HG03039 (cell line): ENCODE data around the gene AMPD3.
"Not testable (repeated sequence)": the region's sequence is repeated elsewhere in the genome, so short reads cannot be mapped to it uniquely, and the experiment has no call there.

Experiments used
- ATAC-seq: cut with Tn5 transposase; IDR thresholded peaks from one replicate; pipeline ENCODE4 v1.9.1; 2021; ENCODE audit warnings: mild to moderate bottlenecking, moderate library complexity; ENCODE audit not compliant: unreplicated experiment

The AMPD3 gene

DNA sequence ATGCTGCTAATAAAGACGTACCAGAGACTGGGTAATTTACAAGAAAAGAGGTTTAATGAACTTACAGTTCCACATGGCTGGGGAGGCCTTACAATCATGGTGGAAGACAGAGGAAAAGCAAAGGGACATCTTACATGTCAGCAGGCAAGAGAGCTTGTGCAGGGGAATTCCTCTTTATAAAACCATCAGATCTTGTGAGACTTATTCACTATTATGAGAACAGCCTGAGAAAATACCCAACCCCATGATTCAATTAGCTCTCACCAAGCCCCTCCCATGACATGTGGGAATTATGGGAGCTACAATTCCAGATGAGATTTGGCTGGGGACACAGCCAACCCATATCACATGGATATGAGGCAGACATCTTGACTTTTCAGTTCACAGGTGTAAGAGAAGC lies 18.4 kb upstream of the AMPD3 start:
- ATAC-seq = not testable (repeated sequence)

DNA sequence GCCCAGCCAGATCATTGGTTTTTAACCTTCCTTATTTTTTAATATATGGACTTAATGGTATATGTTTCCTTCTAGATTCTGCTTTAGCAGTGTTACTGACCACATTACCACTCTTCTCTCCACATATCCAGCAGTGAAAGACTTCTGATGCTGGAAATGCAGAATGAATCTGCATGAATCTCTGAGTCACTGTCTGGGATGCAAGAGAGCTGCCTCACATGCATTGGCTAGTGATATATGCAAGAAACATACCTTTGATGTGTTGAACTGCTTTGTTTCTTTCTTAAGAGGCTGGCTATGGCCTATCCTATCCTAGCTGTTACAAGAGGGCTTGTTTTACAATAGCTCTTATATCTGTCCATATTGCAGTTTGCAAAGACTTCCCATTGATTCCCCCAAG lies 16.6 kb upstream of the AMPD3 start:
- no peak for ATAC-seq

DNA sequence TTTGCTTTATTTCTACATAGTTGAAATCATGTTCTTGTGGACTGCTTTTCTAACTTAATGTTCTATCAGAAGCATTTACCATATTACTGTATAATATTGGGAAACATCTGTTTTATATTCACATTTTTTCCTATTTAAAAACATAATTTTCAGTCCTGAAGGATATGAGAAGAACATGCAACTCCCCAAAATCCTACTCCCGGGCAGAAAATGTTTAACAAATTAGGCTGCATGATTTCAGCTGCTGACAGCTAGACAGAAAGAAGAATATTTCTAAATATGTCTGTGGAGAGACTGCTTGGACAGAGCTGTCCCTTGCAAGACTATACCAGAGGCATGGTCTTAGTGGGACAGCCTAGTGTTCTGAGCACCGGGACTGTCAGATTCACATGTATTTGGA lies 15.7 kb upstream of the AMPD3 start:
- ATAC-seq = no peak

DNA sequence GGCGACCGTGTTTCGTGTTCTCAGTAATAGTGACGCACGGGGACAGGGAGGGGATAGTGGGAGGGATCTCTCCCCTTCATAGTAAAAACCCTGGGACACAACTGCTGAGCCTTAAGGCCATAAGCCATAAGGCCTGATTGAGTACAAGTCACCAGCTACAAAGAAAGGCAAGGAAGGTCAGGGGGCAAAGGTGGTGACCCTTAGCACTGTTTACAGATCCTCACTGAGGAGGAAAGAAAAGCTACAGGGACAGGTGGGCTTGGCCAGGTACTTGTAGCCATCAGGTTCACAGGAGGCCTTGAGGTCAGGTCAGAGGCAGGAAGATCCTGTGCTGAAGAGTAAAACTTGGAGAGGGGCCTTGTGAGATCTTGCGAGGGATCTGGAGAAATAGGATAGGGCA lies 15.1 kb upstream of the AMPD3 start:
- no peak for ATAC-seq

DNA sequence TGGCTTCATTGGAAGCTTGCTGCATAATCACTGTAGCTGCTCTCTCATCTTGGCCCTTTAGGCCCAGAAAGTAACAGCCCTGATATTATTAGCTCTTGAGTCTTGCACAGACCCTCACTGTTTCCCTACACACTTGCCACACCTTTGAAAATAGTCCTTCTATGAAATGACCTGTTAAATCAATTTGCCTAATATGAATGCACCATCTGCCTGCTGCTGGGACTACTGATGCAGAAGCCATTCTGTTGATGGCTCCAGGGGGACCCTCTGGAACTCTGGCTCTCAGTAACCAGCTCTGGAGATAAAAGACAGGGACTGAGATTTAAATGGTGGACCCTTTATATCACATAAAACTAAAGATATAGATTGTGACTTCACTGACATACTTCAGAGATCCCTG lies 14.7 kb upstream of the AMPD3 start:
- ATAC-seq = no peak

DNA sequence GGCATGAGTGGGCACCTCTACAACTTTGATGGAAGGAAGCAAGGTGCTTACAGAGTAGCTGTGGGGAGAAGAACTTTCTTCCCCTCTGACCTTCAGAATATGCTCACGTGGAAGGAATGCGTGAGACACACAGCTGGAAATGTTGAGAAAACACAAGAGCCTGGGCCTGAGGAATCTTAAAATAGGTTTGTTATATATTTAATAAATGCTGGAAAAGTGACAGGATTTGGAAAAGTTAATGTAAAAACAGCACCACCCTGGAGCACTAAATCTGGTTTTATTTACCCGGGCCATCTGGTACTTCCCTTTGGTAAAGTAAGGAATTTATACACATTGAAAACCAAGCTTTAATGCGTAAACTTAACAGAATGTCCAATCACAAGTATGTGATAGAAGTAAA lies 14.0 kb upstream of the AMPD3 start:
- ATAC-seq = no peak

DNA sequence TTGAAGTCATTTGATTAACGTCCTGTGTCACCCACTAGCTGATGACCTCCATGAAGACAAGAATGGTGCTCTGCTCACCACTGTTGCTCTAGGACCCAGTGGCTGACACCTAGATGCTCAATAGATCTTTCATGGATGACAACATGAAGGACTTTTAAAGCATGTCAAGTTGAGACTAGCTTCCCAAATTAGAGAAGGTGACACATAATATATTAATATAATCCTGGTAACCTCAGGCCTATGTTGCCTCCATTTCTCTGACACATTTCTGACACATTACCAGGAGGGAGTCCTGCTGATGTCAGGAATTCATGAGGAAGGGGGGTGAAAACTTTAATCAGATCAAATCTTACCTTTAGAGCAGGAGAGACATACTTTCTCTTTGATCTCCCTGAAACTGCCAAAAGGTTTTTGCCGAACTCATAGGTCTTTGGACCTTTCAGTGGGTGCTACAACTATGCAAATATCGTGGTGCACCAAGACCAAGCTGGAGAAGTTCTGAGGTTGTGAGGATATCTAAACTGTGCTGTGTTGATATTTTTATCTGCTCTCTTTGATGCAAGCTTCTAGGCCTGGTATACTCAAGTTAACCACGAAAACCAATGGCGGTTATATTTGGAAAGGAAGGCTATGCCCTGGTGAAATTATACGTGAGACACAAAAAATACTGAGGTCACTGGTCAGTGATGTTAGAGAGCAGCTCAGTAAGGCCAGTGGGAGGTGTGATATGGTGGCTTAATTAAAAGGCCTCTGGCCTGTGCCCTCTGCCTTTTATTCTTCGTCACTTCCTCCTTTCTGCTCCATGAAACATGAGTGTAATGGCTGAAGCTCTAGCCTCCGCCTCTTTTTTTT lies 13.2 kb upstream of the AMPD3 start:
- ATAC-seq = peak; percentile 96

DNA sequence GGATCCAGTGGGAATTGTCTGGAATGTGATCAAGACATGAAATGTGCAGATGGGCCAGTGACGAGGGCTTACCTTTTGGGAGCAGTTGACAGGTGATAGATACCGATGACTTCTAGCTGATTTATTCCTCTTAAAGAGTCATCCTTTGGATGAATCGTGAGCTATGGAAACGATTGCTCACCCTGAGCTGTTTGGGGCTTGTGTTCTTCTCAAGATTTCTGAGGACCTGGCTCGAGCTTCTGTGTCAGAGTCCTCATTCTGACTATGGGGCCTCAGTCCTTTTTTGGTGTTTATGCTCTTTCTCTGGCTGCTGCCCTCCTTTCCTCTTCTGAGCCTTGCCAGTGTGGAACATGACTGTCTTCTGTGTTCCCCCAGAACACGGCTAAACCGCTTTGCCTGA lies 11.9 kb upstream of the AMPD3 start:
- ATAC-seq = no peak

DNA sequence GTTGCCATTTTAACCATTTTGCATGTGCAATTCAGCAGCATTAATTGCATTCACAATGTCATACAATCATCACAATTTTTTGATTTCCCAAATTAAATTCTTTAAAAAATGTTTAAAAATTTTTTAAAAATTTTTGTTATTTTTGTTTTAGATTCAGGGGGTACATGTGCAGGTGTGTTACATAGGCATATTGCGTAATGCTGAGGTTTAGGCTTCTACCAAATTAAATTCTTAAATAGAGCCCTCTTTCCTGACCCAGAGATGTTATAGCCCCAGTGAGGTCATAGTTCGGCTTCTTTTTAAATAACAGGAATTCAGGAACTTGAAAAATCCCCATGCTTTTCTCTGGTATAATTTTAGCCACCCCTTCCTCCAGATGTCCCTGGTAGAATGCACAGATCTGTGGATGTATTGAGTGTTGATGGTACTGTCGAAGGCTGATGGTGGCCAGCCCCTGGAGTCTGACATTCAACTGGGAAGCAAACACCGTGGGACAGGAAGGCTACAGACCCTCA lies 11.3 kb upstream of the AMPD3 start:
- ATAC-seq = no peak

DNA sequence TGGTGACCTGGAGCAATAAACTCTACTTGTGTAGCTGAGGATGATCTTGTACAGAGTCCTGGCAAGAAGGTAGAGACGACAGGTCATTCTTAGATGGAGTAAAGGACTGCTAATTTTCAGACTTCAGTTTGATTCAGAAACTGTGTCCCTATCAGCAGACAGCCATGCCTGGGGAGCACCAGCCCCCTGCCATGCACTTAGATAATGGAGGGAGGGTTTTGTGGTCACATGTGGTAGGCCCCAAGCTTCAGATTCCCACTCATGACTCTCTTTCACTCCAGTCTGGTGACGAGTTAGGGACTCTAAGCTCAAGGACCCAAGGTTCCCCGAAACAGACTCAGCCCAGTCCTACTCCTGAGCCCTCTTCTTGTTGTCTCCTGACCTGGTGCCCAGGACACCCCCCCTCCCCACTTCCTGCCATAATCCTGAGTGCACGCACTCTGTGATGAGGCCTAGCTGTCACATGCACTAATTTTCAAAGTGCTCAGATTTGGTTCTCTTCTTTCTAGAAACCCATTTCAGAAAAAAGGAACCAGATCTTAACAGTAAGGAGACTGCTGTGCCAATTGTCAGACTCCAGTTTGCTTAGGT lies 10.2 kb upstream of the AMPD3 start:
- ATAC-seq = no peak

DNA sequence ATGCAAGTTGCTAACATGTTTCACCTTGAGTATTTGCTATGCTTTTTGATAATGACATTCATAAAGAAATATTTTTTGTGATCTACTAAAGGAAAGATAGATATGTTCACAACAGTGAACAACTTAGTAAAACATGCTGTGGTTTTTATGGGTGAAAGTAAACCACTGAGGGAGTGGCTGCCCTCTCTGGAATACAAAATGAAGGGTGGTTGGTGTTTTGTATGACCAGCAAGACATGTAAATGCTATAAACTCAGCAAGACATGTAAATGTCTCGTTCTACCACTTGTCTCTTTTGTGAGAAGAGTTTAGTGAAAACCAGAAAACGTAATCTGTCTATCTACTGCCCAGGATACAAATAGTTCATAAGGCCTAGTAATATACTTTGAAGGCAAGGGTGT lies 7.6 kb upstream of the AMPD3 start:
- no peak for ATAC-seq

DNA sequence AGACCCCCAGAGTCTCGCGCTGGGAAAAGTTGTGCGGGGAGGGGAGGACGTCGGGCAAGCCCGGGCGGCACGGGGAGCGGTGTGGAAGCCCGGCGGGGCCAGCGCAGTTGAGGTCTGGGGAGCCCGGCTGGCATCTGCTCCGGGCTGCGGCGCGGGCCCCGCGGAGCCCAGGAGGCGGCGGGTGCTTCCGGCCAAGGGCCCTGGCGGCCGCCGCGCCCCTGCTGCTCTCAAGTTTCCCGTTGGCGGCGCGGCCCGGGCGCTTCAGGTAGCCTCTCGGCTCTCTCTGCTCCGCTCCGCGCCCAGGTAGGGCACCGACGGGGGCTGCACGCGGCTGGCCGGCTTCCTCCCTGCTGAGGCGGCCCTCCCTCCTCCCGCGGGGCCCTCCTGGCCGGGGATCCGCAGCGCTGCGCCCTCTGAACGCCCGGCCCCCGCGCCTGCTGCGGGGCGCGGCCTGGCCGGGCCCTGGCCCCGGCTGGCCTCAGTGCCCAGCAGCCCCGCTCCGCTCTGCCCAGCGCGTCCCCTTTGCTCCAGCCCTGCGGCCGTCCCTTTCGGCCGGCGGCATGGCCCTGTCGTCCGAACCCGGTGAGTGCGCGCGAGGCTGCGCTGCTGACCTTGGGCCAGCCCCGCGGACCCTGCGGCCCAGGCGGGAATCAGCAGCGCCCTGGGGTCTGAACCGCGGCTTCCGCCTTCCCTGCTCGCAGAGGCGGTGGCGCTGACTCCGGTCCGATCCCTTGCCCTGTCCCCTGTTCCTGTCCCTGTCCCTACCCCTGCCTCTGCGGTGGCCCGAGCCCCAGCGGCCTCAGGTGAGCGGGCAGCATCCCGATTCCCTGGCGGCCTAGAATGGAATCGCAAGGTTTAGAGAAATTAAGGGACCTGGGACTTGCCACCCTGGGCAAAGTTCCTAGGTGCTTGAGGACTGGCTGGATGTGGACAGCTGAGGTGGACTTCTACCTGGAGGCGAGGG lies 4.3 kb upstream of the AMPD3 start:
- ATAC-seq = no peak

DNA sequence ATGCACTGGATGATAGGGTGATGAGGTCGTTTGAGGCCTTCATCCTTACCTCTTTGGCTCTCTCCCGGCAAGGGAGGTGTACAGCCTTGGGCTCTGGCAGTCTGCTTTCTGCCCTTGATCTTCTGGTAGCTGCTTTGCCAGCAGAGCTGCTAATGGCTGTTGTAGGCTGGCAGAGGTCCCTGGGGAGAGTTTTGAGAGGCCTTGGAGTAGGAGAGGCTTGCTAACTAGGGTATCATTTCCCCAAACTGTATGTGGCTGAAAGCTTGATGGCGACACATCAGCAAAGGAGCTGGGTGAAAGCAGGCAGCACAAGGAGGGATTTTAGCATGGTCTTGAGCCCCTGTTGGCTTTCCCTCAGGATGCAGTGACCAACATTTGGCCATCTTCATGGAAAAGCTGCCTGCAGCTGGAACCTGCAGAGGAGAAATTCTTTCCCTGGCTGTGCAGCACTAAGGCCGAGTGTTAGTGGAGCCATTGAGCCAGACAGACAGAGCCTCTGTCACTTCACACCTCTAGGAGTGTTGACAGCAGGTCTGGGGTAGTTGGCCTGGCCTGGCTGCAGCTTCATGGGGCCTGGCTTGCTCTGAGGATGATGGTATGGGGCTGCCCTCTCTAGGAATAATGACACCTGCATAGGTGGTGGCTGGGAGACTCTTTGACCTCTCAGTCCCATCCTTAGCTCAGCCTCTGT lies 3.5 kb upstream of the AMPD3 start:
- ATAC-seq = no peak

DNA sequence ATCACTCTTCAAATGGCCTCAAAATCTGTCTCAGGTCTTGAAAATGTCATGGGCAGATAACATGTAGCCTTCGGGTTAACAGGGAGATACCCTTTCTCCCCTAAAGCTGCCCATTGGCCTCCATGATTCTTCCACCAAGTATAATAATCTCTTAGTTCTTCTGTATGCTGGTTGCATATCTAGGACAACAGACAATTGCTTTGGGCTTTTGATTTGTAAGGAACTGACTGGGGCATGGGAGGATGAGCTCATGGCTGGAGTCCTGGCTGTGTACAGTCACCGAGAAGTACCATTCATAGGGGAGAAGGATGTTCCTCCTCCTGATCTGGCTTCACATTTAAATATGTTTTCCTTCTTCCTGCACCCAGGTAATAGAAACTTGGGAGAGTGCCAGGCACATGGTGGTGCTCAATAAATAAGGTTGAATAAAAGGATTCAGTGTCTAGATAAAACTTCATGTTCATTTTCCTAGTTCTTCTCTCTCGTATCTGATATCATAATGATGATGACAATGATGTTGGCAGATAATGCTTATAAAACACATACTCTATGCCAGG lies 2.8 kb upstream of the AMPD3 start:
- no peak for ATAC-seq

DNA sequence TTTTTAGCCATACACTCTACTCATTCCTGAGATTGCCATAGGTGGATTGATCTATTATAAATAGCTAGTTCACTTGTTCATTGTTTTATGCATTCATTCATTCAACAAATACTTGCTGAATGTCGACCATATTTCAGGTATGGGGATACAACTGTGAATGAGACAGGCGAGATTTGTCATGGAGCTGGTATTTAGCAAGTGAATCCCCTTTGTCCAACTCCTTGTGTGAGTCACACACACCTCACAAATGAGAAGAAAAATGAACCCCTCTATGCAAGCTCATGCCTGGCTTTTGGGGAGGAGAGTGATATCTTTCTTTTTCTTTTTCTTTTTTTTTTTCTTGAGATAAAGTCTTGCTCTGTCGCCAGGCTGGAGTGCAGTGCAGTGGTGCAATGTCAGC lies 1.8 kb upstream of the AMPD3 start:
- no peak for ATAC-seq

DNA sequence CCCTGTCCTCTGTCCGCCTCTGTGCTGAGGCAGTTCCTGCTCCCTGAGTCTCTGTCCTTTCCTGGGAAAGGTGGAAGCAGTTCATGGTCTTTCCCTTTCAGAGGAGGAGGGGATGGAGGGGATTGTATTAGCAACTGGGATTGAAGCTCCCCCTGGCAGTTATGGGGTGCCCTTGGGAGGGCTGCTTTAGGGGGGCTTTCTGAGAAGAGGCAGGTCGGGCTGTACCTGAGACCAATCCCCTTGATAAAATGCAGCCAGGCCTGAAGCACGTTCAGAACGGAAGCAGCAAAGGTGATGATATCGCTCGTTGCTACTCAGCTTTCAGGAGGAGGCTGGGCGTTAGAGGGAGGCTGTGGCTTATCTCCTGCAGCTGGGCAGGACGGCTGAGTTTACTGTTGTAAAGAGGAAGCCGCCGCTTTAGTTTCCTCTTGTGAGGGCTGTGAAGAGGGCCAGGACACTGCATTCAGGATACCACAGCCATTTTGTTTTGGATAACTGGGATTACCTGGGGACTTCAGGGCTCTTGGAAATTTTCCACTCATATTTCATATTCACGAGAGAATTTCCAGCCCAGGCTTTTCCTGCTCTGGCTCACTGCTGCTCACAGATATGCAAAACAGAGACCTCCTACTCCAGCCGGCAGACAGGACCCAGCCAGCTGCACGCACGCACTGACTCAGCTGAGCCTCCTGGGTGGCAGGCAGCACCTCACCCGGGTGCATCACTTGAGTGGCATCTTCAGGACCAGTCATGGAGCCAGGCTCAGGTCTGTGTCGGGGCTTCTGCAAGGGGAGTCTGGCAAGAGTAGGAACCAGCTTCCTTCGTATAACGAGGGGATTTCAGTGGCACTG lies 798 bp downstream of the AMPD3 start:
- ATAC-seq = peak; percentile 44

DNA sequence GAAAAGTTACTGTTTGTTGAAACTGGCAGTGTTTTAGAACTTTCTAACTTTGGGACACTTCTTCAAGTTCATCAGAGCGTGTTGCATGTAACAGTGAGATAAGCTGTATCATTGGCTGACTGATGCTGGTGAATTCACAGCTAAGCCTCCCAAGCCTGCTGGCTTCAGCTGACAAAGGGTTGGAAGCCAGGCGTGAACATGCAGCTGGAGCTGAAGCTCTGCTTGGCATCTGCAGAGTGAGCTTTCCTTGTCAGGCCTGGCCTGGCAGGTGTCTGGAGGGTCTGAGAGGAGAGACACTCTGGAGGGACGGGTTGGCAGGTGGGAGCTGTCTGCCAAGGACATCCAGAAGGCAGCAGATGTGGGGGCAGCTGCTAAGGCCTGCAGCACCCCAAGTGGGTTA lies 1.5 kb downstream of the AMPD3 start:
- ATAC-seq = no peak

DNA sequence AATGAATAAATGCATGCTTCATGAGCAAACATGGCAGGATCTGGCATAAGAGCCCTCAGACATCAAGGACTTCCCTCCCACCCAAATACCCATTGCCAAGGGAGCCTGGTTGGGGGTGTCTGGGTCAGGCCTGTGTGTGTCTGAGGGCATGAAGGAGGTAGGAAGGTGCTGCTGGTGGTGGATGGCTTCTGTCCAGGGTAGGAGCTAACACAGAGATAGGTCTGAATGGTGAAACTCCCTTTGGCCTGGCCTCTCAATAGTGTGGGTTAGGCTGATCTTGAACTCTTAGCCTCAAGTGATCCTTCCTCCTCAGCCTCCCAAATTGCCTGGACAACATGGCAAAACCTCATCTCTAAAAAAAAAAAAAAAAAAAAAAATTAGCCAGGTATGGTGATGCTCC lies 2.8 kb downstream of the AMPD3 start:
- ATAC-seq = no peak
